ENCODE data around the gene MIA2. TPM values are rescaled to one million over a fixed set of nuclear protein-coding genes. Genes with fewer than 3 reads are reported as not detected.

The MIA2 gene
- total and polyA plus RNA-seq, 5 donors from 2014 or later = 21.1 to 26.2 (median 21.9) TPM

GRCh38 chr14:39302124-39302810 lies 68.6 kb downstream of the MIA2 start:
- H3K4me3 Mint-ChIP-seq = no peak overlapping the region
- DNase-seq (no peak), ATAC-seq (ENCODE audit: low read depth in 2 of 2) (no peak)
- H3K27me3 Mint-ChIP-seq = no peaks in the 10 kb centered on the region
- H3K27ac Mint-ChIP-seq = no peak overlapping the region
- peaks cover 57% of the 10 kb centered on the region for H3K36me3 Mint-ChIP-seq
- Histone ChIP-seq H3K27ac (ENCODE audit: insufficient read depth, low read length, poor library complexity, severe bottlenecking) (no peak overlapping the region), H3K9me3 (ENCODE audit: control insufficient read depth in 2 of 2, low read length in 2 of 2) (no peaks in the 10 kb centered on the region), H3K27me3 (ENCODE audit: control insufficient read depth, insufficient read depth, low read length) (no peaks in the 10 kb centered on the region), H3K36me3 (ENCODE audit: control insufficient read depth, insufficient read depth, low read length) (peaks cover 42% of the 10 kb centered on the region), H3K4me1 (ENCODE audit: control insufficient read depth, insufficient read depth, low read length, poor library complexity, severe bottlenecking) (no peaks in the 10 kb centered on the region), H3K4me3 (ENCODE audit: low read depth, low read length) (no peak overlapping the region)
- H3K4me1 Mint-ChIP-seq = peaks cover 0 to 9% (median 2%) of the 10 kb centered on the region in 4 donors
- H3K9me3 Mint-ChIP-seq = no peaks in the 10 kb centered on the region

DNA sequence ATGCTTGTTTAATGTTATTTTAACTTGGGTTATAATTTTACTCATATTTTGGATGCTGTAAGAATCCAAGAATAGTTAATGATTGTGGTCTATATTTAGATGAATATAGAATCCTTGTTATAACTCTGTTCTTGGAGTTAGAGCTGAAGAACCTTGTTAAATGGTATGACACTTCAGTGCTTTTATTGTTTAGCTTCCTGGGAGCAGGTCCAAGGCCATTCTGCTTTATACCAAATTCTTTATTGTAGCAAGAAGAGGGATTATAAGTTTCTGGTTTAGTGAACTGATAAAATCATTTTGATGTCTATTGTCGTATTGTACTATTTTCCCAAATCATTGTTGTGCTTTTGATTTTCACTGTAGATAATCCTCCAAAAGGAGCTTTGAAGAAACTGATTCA lies 69.4 kb downstream of the MIA2 start:
- Mint-ChIP-seq H3K4me3 (no peak overlapping the region), H3K9me3 (no peaks in the 10 kb centered on the region), H3K36me3 (peaks cover 51% of the 10 kb centered on the region), H3K27me3 (no peaks in the 10 kb centered on the region), H3K4me1 (peaks cover 0 to 6% (median 1%) of the 10 kb centered on the region in 4 donors), H3K27ac (no peak overlapping the region)
- Histone ChIP-seq H3K27ac (ENCODE audit: insufficient read depth, low read length, poor library complexity, severe bottlenecking) (no peak overlapping the region), H3K36me3 (ENCODE audit: control insufficient read depth, insufficient read depth, low read length) (peaks cover 35% of the 10 kb centered on the region), H3K4me1 (ENCODE audit: control insufficient read depth, insufficient read depth, low read length, poor library complexity, severe bottlenecking) (no peaks in the 10 kb centered on the region), H3K27me3 (ENCODE audit: control insufficient read depth, insufficient read depth, low read length) (no peaks in the 10 kb centered on the region), H3K9me3 (ENCODE audit: control insufficient read depth in 2 of 2, low read length in 2 of 2) (no peaks in the 10 kb centered on the region), H3K4me3 (ENCODE audit: low read depth, low read length) (no peak overlapping the region)
- no peak for ATAC-seq (ENCODE audit: low read depth in 2 of 2)
- DNase-seq = no peak

- no peak overlapping the region for H3K27ac Mint-ChIP-seq
- H3K4me3 Mint-ChIP-seq = no peak overlapping the region
- no peaks in the 10 kb centered on the region for H3K9me3 Mint-ChIP-seq
- H3K27ac ChIP-seq (ENCODE audit: insufficient read depth, low read length, poor library complexity, severe bottlenecking) = no peak overlapping the region
- H3K4me1 ChIP-seq (ENCODE audit: control insufficient read depth, insufficient read depth, low read length, poor library complexity, severe bottlenecking) = no peaks in the 10 kb centered on the region
- H3K4me3 ChIP-seq (ENCODE audit: low read depth, low read length) = no peak overlapping the region
- H3K36me3 Mint-ChIP-seq = peaks cover 54% of the 10 kb centered on the region
- no peaks in the 10 kb centered on the region for H3K27me3 Mint-ChIP-seq
- peaks cover 0 to 4% (median 4%) of the 10 kb centered on the region in 4 donors for H3K4me1 Mint-ChIP-seq
- DNase-seq = no peak
- H3K9me3 ChIP-seq (ENCODE audit: control insufficient read depth in 2 of 2, low read length in 2 of 2) = no peaks in the 10 kb centered on the region
- no peak for ATAC-seq (ENCODE audit: low read depth in 2 of 2)
- H3K27me3 ChIP-seq (ENCODE audit: control insufficient read depth, insufficient read depth, low read length) = no peaks in the 10 kb centered on the region
- peaks cover 25% of the 10 kb centered on the region for H3K36me3 ChIP-seq (ENCODE audit: control insufficient read depth, insufficient read depth, low read length)
Measured at GRCh38 chr14:39307815-39308214, 74.1 kb downstream of the MIA2 start.

DNA sequence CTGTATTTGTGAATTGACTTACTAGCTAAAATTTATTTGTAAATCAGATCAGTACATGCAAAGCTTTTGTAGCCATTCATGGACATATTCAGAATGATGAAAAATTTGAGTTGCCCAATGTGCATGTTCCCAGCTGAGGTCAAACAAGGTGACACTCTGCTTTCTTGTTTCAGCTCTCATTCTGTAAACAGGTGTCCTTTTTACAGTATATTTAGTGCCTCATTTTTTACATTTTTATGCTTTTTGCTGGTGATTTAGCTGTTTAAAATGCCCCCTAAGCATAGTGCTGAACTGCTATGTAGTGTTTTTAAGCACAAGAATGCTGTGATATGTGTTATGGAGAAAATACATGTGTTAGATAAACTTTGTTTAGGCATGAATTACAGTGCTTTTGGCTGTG lies 76.3 kb downstream of the MIA2 start:
- no peak overlapping the region for H3K27ac ChIP-seq (ENCODE audit: insufficient read depth, low read length, poor library complexity, severe bottlenecking)
- Mint-ChIP-seq H3K9me3 (no peaks in the 10 kb centered on the region), H3K4me3 (no peak overlapping the region), H3K36me3 (peaks cover 44% of the 10 kb centered on the region), H3K4me1 (peaks cover 0 to 4% (median 2%) of the 10 kb centered on the region in 4 donors), H3K27ac (no peak overlapping the region), H3K27me3 (no peaks in the 10 kb centered on the region)
- ATAC-seq (ENCODE audit: low read depth in 2 of 2) (no peak), DNase-seq (no peak)
- no peaks in the 10 kb centered on the region for H3K9me3 ChIP-seq (ENCODE audit: control insufficient read depth in 2 of 2, low read length in 2 of 2)
- no peaks in the 10 kb centered on the region for H3K27me3 ChIP-seq (ENCODE audit: control insufficient read depth, insufficient read depth, low read length)
- H3K36me3 ChIP-seq (ENCODE audit: control insufficient read depth, insufficient read depth, low read length) = peaks cover 22% of the 10 kb centered on the region
- no peaks in the 10 kb centered on the region for H3K4me1 ChIP-seq (ENCODE audit: control insufficient read depth, insufficient read depth, low read length, poor library complexity, severe bottlenecking)
- H3K4me3 ChIP-seq (ENCODE audit: low read depth, low read length) = no peak overlapping the region

GRCh38 chr14:39315859-39316444 lies 82.2 kb downstream of the MIA2 start:
- no peak for ATAC-seq (ENCODE audit: low read depth in 2 of 2)
- Histone ChIP-seq H3K27me3 (ENCODE audit: control insufficient read depth, insufficient read depth, low read length) (no peaks in the 10 kb centered on the region), H3K9me3 (ENCODE audit: control insufficient read depth in 2 of 2, low read length in 2 of 2) (no peaks in the 10 kb centered on the region), H3K4me1 (ENCODE audit: control insufficient read depth, insufficient read depth, low read length, poor library complexity, severe bottlenecking) (no peaks in the 10 kb centered on the region), H3K27ac (ENCODE audit: insufficient read depth, low read length, poor library complexity, severe bottlenecking) (no peak overlapping the region), H3K4me3 (ENCODE audit: low read depth, low read length) (no peak overlapping the region), H3K36me3 (ENCODE audit: control insufficient read depth, insufficient read depth, low read length) (peaks cover 39% of the 10 kb centered on the region)
- Mint-ChIP-seq H3K36me3 (peaks cover 33% of the 10 kb centered on the region), H3K9me3 (no peaks in the 10 kb centered on the region), H3K4me3 (no peak overlapping the region), H3K4me1 (peaks cover 0 to 12% (median 8%) of the 10 kb centered on the region in 4 donors), H3K27ac (no peak overlapping the region), H3K27me3 (no peaks in the 10 kb centered on the region)
- DNase-seq = no peak

DNA sequence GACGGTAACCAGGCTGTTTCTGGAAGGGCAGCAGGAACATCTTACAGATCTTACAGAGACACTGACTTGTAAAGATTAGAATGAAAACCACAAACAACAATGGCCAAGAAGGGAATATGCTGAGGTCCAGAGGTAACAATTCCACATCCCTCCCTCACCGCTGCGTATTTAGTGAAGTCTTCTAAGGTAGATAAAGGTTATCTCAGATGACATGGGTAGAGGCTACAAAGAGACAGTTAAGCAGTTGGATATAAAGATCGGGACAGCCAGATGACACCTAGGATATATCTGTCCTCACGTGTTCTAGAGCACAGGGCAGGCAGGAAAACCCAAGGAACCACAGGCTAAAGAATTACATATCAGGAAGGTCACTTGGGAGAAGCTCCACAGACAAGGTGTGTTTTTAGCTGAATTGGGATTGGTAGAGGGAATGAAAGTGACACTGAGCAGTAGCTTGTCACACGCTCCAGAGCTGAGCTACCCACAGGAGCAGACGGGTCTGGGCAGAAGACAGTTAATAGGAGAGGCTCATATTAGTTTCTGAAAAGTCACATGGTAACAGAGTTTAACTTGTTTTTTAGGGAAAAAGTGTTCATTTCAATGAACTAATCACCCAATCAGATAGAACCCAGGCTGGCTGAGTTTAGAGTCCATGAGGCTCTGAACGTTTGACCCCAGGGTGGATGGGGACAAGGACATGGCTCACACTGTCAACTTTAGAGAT lies 83.3 kb downstream of the MIA2 start:
- Mint-ChIP-seq H3K27me3 (no peaks in the 10 kb centered on the region), H3K27ac (peak overlapping the region; percentile 48 to 78 (median 58)), H3K4me3 (no peak overlapping the region), H3K9me3 (no peaks in the 10 kb centered on the region), H3K36me3 (peaks cover 33% of the 10 kb centered on the region), H3K4me1 (peaks cover 0 to 12% (median 8%) of the 10 kb centered on the region in 4 donors)
- Histone ChIP-seq H3K4me3 (ENCODE audit: low read depth, low read length) (no peak overlapping the region), H3K9me3 (ENCODE audit: control insufficient read depth in 2 of 2, low read length in 2 of 2) (no peaks in the 10 kb centered on the region), H3K36me3 (ENCODE audit: control insufficient read depth, insufficient read depth, low read length) (peaks cover 45% of the 10 kb centered on the region), H3K27ac (ENCODE audit: insufficient read depth, low read length, poor library complexity, severe bottlenecking) (no peak overlapping the region), H3K4me1 (ENCODE audit: control insufficient read depth, insufficient read depth, low read length, poor library complexity, severe bottlenecking) (no peaks in the 10 kb centered on the region), H3K27me3 (ENCODE audit: control insufficient read depth, insufficient read depth, low read length) (no peaks in the 10 kb centered on the region)
- ATAC-seq (ENCODE audit: low read depth in 2 of 2) = no peak
- no peak for DNase-seq

DNA sequence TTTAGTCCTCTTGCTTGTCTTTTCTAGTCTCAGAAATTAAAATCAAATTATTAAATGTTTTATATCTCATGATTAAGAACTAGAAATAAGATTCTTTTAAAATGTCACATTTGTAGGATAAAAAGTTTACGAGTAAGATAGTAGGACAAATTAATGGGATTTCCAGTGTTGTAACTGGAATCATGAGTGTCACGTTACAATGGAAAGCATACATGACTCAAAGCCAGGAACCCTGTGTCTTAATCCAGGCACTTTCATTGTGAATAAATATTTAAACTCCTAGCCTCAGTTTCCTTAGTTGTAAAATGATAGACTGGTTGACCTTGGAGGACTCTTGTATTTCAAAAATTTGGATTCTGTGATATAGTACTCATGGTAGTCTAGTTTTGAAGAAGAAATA lies 84.9 kb downstream of the MIA2 start:
- H3K27ac ChIP-seq (ENCODE audit: insufficient read depth, low read length, poor library complexity, severe bottlenecking) = no peak overlapping the region
- Mint-ChIP-seq H3K27ac (peak overlapping the region in 1 of 3 donors; percentile 26), H3K27me3 (no peaks in the 10 kb centered on the region), H3K9me3 (no peaks in the 10 kb centered on the region), H3K36me3 (peaks cover 37% of the 10 kb centered on the region), H3K4me3 (no peak overlapping the region), H3K4me1 (peaks cover 0 to 13% (median 6%) of the 10 kb centered on the region in 4 donors)
- H3K36me3 ChIP-seq (ENCODE audit: control insufficient read depth, insufficient read depth, low read length) = peaks cover 38% of the 10 kb centered on the region
- H3K4me3 ChIP-seq (ENCODE audit: low read depth, low read length) = no peak overlapping the region
- H3K4me1 ChIP-seq (ENCODE audit: control insufficient read depth, insufficient read depth, low read length, poor library complexity, severe bottlenecking) = no peaks in the 10 kb centered on the region
- DNase-seq = no peak
- H3K27me3 ChIP-seq (ENCODE audit: control insufficient read depth, insufficient read depth, low read length) = no peaks in the 10 kb centered on the region
- H3K9me3 ChIP-seq (ENCODE audit: control insufficient read depth in 2 of 2, low read length in 2 of 2) = no peaks in the 10 kb centered on the region
- ATAC-seq (ENCODE audit: low read depth in 2 of 2) = no peak
